GM12878 (cell line): Measurements from ENCODE around the gene FOXI1. TPM values are rescaled to one million over a fixed set of nuclear protein-coding genes. Genes with fewer than 3 reads are reported as not detected.

ENCODE experiments used
- ATAC-seq: fragments of 200-7000 bp; cut with Tn5 transposase; 3 replicates; pipeline ENCODE4 v1.9.1; 2020; ENCODE audit warnings: mild to moderate bottlenecking, moderate library complexity
- BruUV-seq: library from RNA; stranded (reverse); fragments of 400-500 nt; replicated peaks from 2 replicates; lab custom pipeline; 2021; lab: Mats Ljungman, UMichigan
- CTCF ChIA-PET: fragments of 300-600 bp; sonication (Branson Sonifier 250); formaldehyde crosslinking; extraction: SDS; loops from one replicate; lab custom pipeline; 2021; ENCODE audit warnings: inconsistent platforms; lab: Yijun Ruan, JAX
- POLR2A ChIA-PET: fragments of 350-600 bp; formaldehyde crosslinking; extraction: SDS; loops from one replicate; lab custom pipeline; 2021; ENCODE audit warnings: inconsistent platforms; lab: Charles Lee
- RAD21 ChIA-PET: fragments of 300-600 bp; sonication (Branson Sonifier 250); formaldehyde crosslinking; loops from one replicate; lab custom pipeline; 2023; ENCODE audit warnings: antibody characterized with exemption; ENCODE audit not compliant: unreplicated experiment; lab: Charles Lee
- SMC1A ChIA-PET: fragments of 300-600 bp; sonication (Branson Sonifier 250); formaldehyde crosslinking; loops from one replicate; lab custom pipeline; 2023; ENCODE audit not compliant: unreplicated experiment, uncharacterized antibody; lab: Charles Lee
- DNase-seq: peaks from one replicate; pipeline ENCODE4 v3.0.0-alpha.2; 2011; ENCODE audit warnings: low read depth, low spot score
- FAIRE-seq: peaks from 3 replicates; lab custom pipeline; 2011; peaks lifted over from hg19 to GRCh38; lab: Jason Lieb, UNC
- H2AFZ ChIP-seq: 2 replicates; pipeline ENCODE4 v1.6.0; 2011; ENCODE audit warnings: low read depth, low read length, control low read depth; ENCODE audit not compliant: control insufficient read depth
- H3K27ac ChIP-seq: 2 replicates; pipeline ENCODE4 v1.5.1; 2011; ENCODE audit warnings: control low read depth; ENCODE audit not compliant: control insufficient read depth, insufficient read depth
- H3K27me3 ChIP-seq, 2 experiments: replicated peaks in 1 of 2; 2 replicates each; pipeline versions ENCODE4 v1.6.0 to v1.6.1; 2011; ENCODE audit warnings: low read length in 1 of 2; ENCODE audit not compliant: control insufficient read depth in 2 of 2, insufficient read depth in 2 of 2
- H3K36me3 ChIP-seq, 2 experiments: 2 replicates each; pipeline ENCODE4 v1.5.1; 2011; ENCODE audit warnings: low read length in 1 of 2; ENCODE audit not compliant: control insufficient read depth in 2 of 2, insufficient read depth in 2 of 2
- H3K4me1 ChIP-seq: 2 replicates; pipeline ENCODE4 v1.6.1; 2011; ENCODE audit warnings: mild to moderate bottlenecking, low read length, moderate library complexity, mixed read lengths; ENCODE audit not compliant: control insufficient read depth, insufficient read depth
- H3K4me2 ChIP-seq: 2 replicates; pipeline ENCODE4 v1.6.0; 2011; ENCODE audit warnings: control low read depth; ENCODE audit not compliant: control insufficient read depth, insufficient read depth
- H3K4me3 ChIP-seq: fragments of 200-600 bp; sonication (generic); 2 replicates; pipeline ENCODE4 v1.5.1; 2016
- H3K79me2 ChIP-seq: 2 replicates; pipeline ENCODE4 v1.6.0; 2011; ENCODE audit warnings: low read length; ENCODE audit not compliant: control insufficient read depth, insufficient read depth
- H3K9ac ChIP-seq: 2 replicates; pipeline ENCODE4 v1.8.0; 2011; ENCODE audit warnings: low read length, control low read depth, mixed read lengths; ENCODE audit not compliant: control insufficient read depth, insufficient read depth
- H3K9me3 ChIP-seq: replicated peaks from 3 replicates; pipeline ENCODE4 v1.5.1; 2011; ENCODE audit warnings: mild to moderate bottlenecking, low read length; ENCODE audit not compliant: control insufficient read depth, insufficient read depth
- H4K20me1 ChIP-seq: 2 replicates; pipeline ENCODE4 v1.6.0; 2011; ENCODE audit not compliant: control insufficient read depth, insufficient read depth
- BHLHE40 ChIP-seq, 2 experiments: fragments of 450-650 bp in 1 of 2; IDR thresholded peaks; 2 replicates each; pipeline ENCODE4 v1.6.1; 2011 to 2017; ENCODE audit warnings: low read depth in 2 of 2, borderline replicate concordance in 1 of 2, improper control_type of control experiment in 1 of 2, low read length in 1 of 2, mild to moderate bottlenecking in 1 of 2
- EGR1 ChIP-seq, 2 experiments: IDR thresholded peaks; 1 replicate in 1 of 2; 2 replicates in 1 of 2; pipeline ENCODE4 v1.6.1; 2011 to 2012; ENCODE audit warnings: low read depth in 2 of 2, low read length in 2 of 2, borderline replicate concordance in 1 of 2, mild to moderate bottlenecking in 1 of 2, moderate library complexity in 1 of 2
- IKZF1 ChIP-seq: fragments of 450-650 bp; conservative IDR thresholded peaks from 2 replicates; pipeline ENCODE4 v1.6.1; 2017; ENCODE audit warnings: antibody characterized with exemption, mild to moderate bottlenecking
- KDM1A ChIP-seq: fragments of 200-600 bp; sonication (generic); IDR thresholded peaks from 2 replicates; pipeline ENCODE4 v1.6.1; 2016; ENCODE audit warnings: borderline replicate concordance
- MTA2 ChIP-seq: fragments of 450-650 bp; IDR thresholded peaks from 2 replicates; pipeline ENCODE4 v1.6.1; 2016; ENCODE audit warnings: low read depth, mild to moderate bottlenecking, moderate library complexity
- NR2C2 ChIP-seq: IDR thresholded peaks from 2 replicates; pipeline ENCODE4 v1.6.1; 2011; ENCODE audit warnings: borderline replicate concordance, low read depth; ENCODE audit not compliant: control insufficient read depth, insufficient read length
- PML ChIP-seq: IDR thresholded peaks from 2 replicates; pipeline ENCODE4 v1.6.1; 2012; ENCODE audit warnings: low read length, inconsistent platforms
- SREBF2 ChIP-seq: IDR thresholded peaks from 2 replicates; pipeline ENCODE4 v1.6.1; 2012; ENCODE audit warnings: mild to moderate bottlenecking, low read length
- SRF ChIP-seq, 2 experiments: IDR thresholded peaks; 2 replicates each; pipeline ENCODE4 v1.6.1; 2011; ENCODE audit warnings: low read depth in 2 of 2, low read length in 2 of 2, mild to moderate bottlenecking in 1 of 2, moderate library complexity in 1 of 2
- ZNF24 ChIP-seq: fragments of 450-650 bp; IDR thresholded peaks from 2 replicates; pipeline ENCODE4 v1.6.1; 2017; ENCODE audit warnings: antibody characterized with exemption, mild to moderate bottlenecking
- WGBS: methylation state at CpG from one replicate; pipeline ENCODE4 v1.1.6; 2016; ENCODE audit warnings: low lambda C conversion rate; ENCODE audit not compliant: insufficient replicate concordance, insufficient coverage; ENCODE audit errors: missing lambda C conversion rate; 5-methylcytosine and 5-hydroxymethylcytosine counted together
- in situ Hi-C: fragments of 300-500 bp; cut with MboI; formaldehyde crosslinking; loops from 9 replicates; pipeline ENCODE4 v1.14.3; 2018; ENCODE audit warnings: mixed read lengths
- intact Hi-C: fragments of 100-400 bp; cut with micrococcal nuclease; formaldehyde crosslinking; loops from one replicate; pipeline ENCODE4 v1.14.2; 2022; ENCODE audit not compliant: unreplicated experiment
- polyA plus RNA-seq, 11 experiments: library from polyadenylated mRNA; depleted of rRNA in 4 of 11; unstranded in 6 of 11; stranded (reverse) in 5 of 11; fragments of >200 nt; fragmentation: Nextera tagmentation in 4 of 11; fragmentation: Illumina TruSeq in 1 of 11; extraction: Ambion mirVana in 4 of 11; extraction: Trizol in 1 of 11; gene quantifications; 1 replicate in 1 of 11; 2 replicates in 10 of 11; pipeline versions ENCODE4 v1.2.1 to v1.2.3, GENCODE V29; 2011 to 2016; ENCODE audit warnings: inconsistent platforms in 2 of 11, missing spikeins in 2 of 11, low read depth in 1 of 11
- total RNA-seq, 4 experiments: library from RNA; depleted of rRNA in 3 of 4; stranded (reverse); fragments of >200 nt in 3 of 4; fragmentation: Illumina TruSeq in 1 of 4; extraction: Trizol in 1 of 4; gene quantifications; 2 replicates each; pipeline versions ENCODE4 v1.2.1 to v1.2.3, GENCODE V29; 2013 to 2021
- TF ChIP-seq, protein P1 (sequence below): fragments of 450-650 bp; IDR thresholded peaks from 2 replicates; pipeline ENCODE4 v1.6.1; 2017; ENCODE audit warnings: borderline replicate concordance
- TF ChIP-seq, protein P2 (sequence below): fragments of 450-650 bp; IDR thresholded peaks from 2 replicates; pipeline ENCODE4 v1.6.1; 2017; ENCODE audit warnings: mild to moderate bottlenecking
- TF ChIP-seq, protein P3 (sequence below): fragments of 450-650 bp; IDR thresholded peaks from 2 replicates; pipeline ENCODE4 v1.6.1; 2017; ENCODE audit warnings: mild to moderate bottlenecking, moderate library complexity
- TF ChIP-seq, protein P4 (sequence below): fragments of 450-650 bp; conservative IDR thresholded peaks from 2 replicates; pipeline ENCODE4 v1.6.1; 2017; ENCODE audit warnings: mild to moderate bottlenecking, moderate library complexity

The FOXI1 gene
- total and polyA plus RNA-seq, 10 of the 15 experiments (the other 5 are each of a cell fraction or from before 2014, with no cell fraction given): not detected

DNA sequence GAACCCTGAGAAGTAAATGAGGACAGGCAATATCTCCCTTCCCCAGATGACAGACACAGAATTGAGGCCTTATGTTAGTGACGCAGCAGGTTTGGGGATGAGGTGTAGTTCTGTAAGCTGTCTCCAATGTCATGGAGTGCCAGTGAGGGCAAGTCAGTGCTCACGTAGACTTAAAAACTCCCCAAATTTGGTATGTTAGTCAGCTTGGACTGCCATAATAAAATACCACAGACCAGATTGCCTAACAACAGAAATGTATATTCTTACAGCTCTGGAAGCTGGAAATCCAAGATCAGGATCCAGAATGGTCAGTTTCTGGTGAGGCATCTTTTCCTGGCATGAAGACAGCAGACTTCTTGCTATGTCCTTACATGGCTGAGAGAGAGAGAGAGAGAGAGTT is 14.9 kb downstream of the FOXI1 start:
- CTCF ChIA-PET: no interaction called here
- RAD21 ChIA-PET: no interaction called here
- Histone ChIP-seq H4K20me1 (no peaks in the 10 kb centered on the region), H3K4me1 (no peaks in the 10 kb centered on the region), H3K27me3 (peaks cover 0 to 6% of the 10 kb centered on the region in 2 experiments; a peak in 1 of 4 replicates), H3K9me3 (peaks cover 2% of the 10 kb centered on the region; the same call in 1 of the 3 replicates), H3K36me3 (no peaks in the 10 kb centered on the region), H2AFZ (no peak overlapping the region), H3K27ac (no peak overlapping the region), H3K4me2 (no peak overlapping the region), H3K9ac (no peak overlapping the region), H3K4me3 (no peak overlapping the region), H3K79me2 (no peaks in the 10 kb centered on the region)
- TF ChIP-seq, protein P1, sequence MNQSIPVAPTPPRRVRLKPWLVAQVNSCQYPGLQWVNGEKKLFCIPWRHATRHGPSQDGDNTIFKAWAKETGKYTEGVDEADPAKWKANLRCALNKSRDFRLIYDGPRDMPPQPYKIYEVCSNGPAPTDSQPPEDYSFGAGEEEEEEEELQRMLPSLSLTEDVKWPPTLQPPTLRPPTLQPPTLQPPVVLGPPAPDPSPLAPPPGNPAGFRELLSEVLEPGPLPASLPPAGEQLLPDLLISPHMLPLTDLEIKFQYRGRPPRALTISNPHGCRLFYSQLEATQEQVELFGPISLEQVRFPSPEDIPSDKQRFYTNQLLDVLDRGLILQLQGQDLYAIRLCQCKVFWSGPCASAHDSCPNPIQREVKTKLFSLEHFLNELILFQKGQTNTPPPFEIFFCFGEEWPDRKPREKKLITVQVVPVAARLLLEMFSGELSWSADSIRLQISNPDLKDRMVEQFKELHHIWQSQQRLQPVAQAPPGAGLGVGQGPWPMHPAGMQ: no peak
- TF ChIP-seq EGR1 (IDR thresholded peaks at IDR 0.05; ENCODE audit: borderline replicate concordance in 1 of 2, low read depth in 2 of 2, low read length in 2 of 2) (no peak), IKZF1 (no peak), KDM1A (no peak), MTA2 (no peak), NR2C2 (no peak), PML (no peak), SRF (IDR thresholded peaks at IDR 0.05; ENCODE audit: low read depth in 2 of 2, low read length in 2 of 2) (no peak), ZNF24 (no peak), SREBF2 (no peak), BHLHE40 (IDR thresholded peaks at IDR 0.05; ENCODE audit: borderline replicate concordance in 1 of 2, low read depth in 2 of 2, low read length in 1 of 2) (no peak)
- TF ChIP-seq, protein P2, sequence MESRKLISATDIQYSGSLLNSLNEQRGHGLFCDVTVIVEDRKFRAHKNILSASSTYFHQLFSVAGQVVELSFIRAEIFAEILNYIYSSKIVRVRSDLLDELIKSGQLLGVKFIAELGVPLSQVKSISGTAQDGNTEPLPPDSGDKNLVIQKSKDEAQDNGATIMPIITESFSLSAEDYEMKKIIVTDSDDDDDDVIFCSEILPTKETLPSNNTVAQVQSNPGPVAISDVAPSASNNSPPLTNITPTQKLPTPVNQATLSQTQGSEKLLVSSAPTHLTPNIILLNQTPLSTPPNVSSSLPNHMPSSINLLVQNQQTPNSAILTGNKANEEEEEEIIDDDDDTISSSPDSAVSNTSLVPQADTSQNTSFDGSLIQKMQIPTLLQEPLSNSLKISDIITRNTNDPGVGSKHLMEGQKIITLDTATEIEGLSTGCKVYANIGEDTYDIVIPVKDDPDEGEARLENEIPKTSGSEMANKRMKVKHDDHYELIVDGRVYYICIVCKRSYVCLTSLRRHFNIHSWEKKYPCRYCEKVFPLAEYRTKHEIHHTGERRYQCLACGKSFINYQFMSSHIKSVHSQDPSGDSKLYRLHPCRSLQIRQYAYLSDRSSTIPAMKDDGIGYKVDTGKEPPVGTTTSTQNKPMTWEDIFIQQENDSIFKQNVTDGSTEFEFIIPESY: no peak
- TF ChIP-seq, protein P3, sequence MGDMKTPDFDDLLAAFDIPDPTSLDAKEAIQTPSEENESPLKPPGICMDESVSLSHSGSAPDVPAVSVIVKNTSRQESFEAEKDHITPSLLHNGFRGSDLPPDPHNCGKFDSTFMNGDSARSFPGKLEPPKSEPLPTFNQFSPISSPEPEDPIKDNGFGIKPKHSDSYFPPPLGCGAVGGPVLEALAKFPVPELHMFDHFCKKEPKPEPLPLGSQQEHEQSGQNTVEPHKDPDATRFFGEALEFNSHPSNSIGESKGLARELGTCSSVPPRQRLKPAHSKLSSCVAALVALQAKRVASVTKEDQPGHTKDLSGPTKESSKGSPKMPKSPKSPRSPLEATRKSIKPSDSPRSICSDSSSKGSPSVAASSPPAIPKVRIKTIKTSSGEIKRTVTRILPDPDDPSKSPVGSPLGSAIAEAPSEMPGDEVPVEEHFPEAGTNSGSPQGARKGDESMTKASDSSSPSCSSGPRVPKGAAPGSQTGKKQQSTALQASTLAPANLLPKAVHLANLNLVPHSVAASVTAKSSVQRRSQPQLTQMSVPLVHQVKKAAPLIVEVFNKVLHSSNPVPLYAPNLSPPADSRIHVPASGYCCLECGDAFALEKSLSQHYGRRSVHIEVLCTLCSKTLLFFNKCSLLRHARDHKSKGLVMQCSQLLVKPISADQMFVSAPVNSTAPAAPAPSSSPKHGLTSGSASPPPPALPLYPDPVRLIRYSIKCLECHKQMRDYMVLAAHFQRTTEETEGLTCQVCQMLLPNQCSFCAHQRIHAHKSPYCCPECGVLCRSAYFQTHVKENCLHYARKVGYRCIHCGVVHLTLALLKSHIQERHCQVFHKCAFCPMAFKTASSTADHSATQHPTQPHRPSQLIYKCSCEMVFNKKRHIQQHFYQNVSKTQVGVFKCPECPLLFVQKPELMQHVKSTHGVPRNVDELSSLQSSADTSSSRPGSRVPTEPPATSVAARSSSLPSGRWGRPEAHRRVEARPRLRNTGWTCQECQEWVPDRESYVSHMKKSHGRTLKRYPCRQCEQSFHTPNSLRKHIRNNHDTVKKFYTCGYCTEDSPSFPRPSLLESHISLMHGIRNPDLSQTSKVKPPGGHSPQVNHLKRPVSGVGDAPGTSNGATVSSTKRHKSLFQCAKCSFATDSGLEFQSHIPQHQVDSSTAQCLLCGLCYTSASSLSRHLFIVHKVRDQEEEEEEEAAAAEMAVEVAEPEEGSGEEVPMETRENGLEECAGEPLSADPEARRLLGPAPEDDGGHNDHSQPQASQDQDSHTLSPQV: no peak
- TF ChIP-seq, protein P4, sequence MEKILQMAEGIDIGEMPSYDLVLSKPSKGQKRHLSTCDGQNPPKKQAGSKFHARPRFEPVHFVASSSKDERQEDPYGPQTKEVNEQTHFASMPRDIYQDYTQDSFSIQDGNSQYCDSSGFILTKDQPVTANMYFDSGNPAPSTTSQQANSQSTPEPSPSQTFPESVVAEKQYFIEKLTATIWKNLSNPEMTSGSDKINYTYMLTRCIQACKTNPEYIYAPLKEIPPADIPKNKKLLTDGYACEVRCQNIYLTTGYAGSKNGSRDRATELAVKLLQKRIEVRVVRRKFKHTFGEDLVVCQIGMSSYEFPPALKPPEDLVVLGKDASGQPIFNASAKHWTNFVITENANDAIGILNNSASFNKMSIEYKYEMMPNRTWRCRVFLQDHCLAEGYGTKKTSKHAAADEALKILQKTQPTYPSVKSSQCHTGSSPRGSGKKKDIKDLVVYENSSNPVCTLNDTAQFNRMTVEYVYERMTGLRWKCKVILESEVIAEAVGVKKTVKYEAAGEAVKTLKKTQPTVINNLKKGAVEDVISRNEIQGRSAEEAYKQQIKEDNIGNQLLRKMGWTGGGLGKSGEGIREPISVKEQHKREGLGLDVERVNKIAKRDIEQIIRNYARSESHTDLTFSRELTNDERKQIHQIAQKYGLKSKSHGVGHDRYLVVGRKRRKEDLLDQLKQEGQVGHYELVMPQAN: no peak
- intact Hi-C loops (no loop called here), in situ Hi-C loops (no loop called here)
- DNase-seq (no peak), FAIRE-seq (no peak), ATAC-seq (no peak)
- SMC1A ChIA-PET: no interaction called here
- POLR2A ChIA-PET: no interaction called here
- no TSS peak for BruUV-seq
- WGBS: 66% methylated on average over 2 of the region's 2 CpGs
